Measurements from ENCODE around the gene BAAT. TPM values are rescaled to one million over a fixed set of nuclear protein-coding genes. Genes with fewer than 3 reads are reported as not detected.

BAAT gene
- total and polyA plus RNA-seq, 11 donors, result 0.03 to 0.32 (median 0.17) TPM; not detected in 6

GRCh38 chr9:101415578-101415977 lies 30.8 kb upstream of the BAAT start:
- no peak overlapping the region for H3K27ac ChIP-seq
- H3K27me3 ChIP-seq, result no peaks in the 10 kb centered on the region
- intact Hi-C loops (cut with DNase I), result no loop called here
- H3K4me1 ChIP-seq, result peaks cover 0 to 13% (median 0%) of the 10 kb centered on the region in 12 donors
- ATAC-seq, result no peak
- peaks cover 0 to 93% (median 42%) of the 10 kb centered on the region in 12 donors for H3K9me3 ChIP-seq
- no peak for DNase-seq
- H3K36me3 ChIP-seq, result peaks cover 0 to 23% (median 0%) of the 10 kb centered on the region in 9 donors
- no peak overlapping the region for H3K4me3 ChIP-seq
- TF ChIP-seq CTCF (IDR thresholded peaks at IDR 0.05) (no peak), POLR2A (IDR thresholded peaks at IDR 0.05) (no peak)

DNA sequence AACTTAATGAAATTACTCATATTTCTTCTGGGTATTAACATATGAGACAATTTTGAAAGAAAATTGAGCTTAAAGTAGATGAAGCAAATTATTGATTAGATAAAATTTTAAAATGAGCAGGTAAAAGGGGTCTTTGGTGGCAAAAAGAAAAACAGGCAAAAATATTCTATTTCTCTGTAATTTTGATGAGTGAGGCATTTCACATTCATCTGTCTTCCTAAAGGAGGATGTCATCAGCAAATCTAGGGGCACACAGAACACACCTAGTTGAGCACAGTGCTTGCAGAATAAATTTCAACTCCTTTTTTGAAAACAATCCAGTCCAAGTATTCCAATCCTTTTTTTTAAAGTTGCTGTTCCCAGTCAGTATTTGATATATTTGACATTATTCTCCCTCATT lies 30.0 kb upstream of the BAAT start:
- DNase-seq (no peak), ATAC-seq (no peak)
- intact Hi-C loops (cut with DNase I), result no loop called here
- Histone ChIP-seq H3K27ac (no peak overlapping the region), H3K4me1 (peaks cover 0 to 7% (median 0%) of the 10 kb centered on the region in 12 donors), H3K4me3 (no peak overlapping the region), H3K36me3 (peaks cover 0 to 31% (median 0%) of the 10 kb centered on the region in 9 donors), H3K27me3 (no peaks in the 10 kb centered on the region), H3K9me3 (peaks cover 0 to 94% (median 49%) of the 10 kb centered on the region in 12 donors)
- TF ChIP-seq POLR2A (IDR thresholded peaks at IDR 0.05) (no peak), CTCF (IDR thresholded peaks at IDR 0.05) (no peak)

DNA sequence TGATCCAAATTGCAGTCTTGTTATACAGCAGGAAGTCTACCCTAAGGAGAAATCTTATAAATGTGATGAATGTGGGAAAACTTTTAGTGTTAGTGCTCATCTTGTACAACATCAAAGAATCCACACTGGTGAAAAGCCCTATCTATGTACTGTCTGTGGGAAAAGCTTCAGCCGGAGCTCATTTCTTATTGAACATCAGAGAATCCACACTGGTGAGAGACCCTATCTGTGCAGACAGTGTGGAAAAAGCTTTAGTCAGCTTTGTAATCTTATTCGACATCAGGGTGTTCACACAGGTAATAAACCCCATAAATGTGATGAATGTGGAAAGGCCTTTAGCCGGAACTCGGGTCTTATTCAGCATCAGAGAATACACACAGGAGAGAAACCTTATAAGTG lies 24.3 kb upstream of the BAAT start:
- 93 to 98% (median 98%) methylated on average over 4 of the region's 4 CpGs for WGBS, 4 donors
- Histone ChIP-seq H3K36me3 (peaks cover 24 to 79% (median 56%) of the 10 kb centered on the region in 9 donors), H3K4me1 (no peaks in the 10 kb centered on the region), H3K9me3 (peaks cover 6 to 100% (median 92%) of the 10 kb centered on the region in 12 donors), H3K27me3 (no peaks in the 10 kb centered on the region), H3K27ac (no peak overlapping the region), H3K4me3 (no peak overlapping the region)
- ATAC-seq, result peak in 2 of 4 donors; percentile 8 to 31
- intact Hi-C loops (cut with DNase I), result no loop called here
- no peak for DNase-seq
- no peak for TF ChIP-seq CTCF (IDR thresholded peaks at IDR 0.05)
- TF ChIP-seq POLR2A (IDR thresholded peaks at IDR 0.05), result no peak

GRCh38 chr9:101408374-101409078 lies 23.7 kb upstream of the BAAT start:
- TF ChIP-seq CTCF (IDR thresholded peaks at IDR 0.05) (no peak), POLR2A (IDR thresholded peaks at IDR 0.05) (no peak)
- WGBS, 4 donors, result 96 to 98% (median 98%) methylated on average over 5 of the region's 5 CpGs
- no peaks in the 10 kb centered on the region for H3K27me3 ChIP-seq
- no peak overlapping the region for H3K4me3 ChIP-seq
- intact Hi-C loops (cut with DNase I), result no loop called here
- no peak for ATAC-seq
- H3K27ac ChIP-seq, result no peak overlapping the region
- DNase-seq, result no peak
- peaks cover 6 to 100% (median 93%) of the 10 kb centered on the region in 12 donors for H3K9me3 ChIP-seq
- peaks cover 26 to 84% (median 61%) of the 10 kb centered on the region in 9 donors for H3K36me3 ChIP-seq
- H3K4me1 ChIP-seq, result no peaks in the 10 kb centered on the region
